Liver (tissue), 9 donors: ENCODE results near the gene CACNA2D1. TPM values are rescaled to one million over a fixed set of nuclear protein-coding genes. Genes with fewer than 3 reads are reported as not detected.

Experiments
- DNase-seq: peaks from one replicate; pipeline ENCODE4 v3.0.0-alpha.2; 2017; ENCODE audit warnings: low spot score
- H3K27ac ChIP-seq, 2 donors: one replicate each; pipeline ENCODE4 v1.7.0; 2013; ENCODE audit warnings: inconsistent platforms in 2 of 2, low read length in 2 of 2, control low read depth in 1 of 2, low read depth in 1 of 2, mild to moderate bottlenecking in 1 of 2
- H3K27me3 ChIP-seq, 4 donors: one replicate each; pipeline versions ENCODE4 v1.6.1 to v1.7.0; 2013; ENCODE audit warnings: low read length in 3 of 4, inconsistent platforms in 1 of 4, mild to moderate bottlenecking in 1 of 4, moderate library complexity in 1 of 4; ENCODE audit not compliant: control insufficient read depth in 4 of 4, insufficient read depth in 4 of 4
- H3K36me3 ChIP-seq, 4 donors: one replicate each; pipeline versions ENCODE4 v1.6.1 to v1.7.0; 2013; ENCODE audit warnings: low read length in 3 of 4, mild to moderate bottlenecking in 3 of 4, low read depth in 1 of 4, moderate library complexity in 1 of 4; ENCODE audit not compliant: control insufficient read depth in 4 of 4, insufficient read depth in 3 of 4
- H3K4me1 ChIP-seq, 4 donors: one replicate each; pipeline versions ENCODE4 v1.6.1 to v1.7.0; 2013; ENCODE audit warnings: low read length in 3 of 4, mild to moderate bottlenecking in 3 of 4, moderate library complexity in 1 of 4; ENCODE audit not compliant: control insufficient read depth in 4 of 4, insufficient read depth in 4 of 4
- H3K4me3 ChIP-seq, 3 donors: one replicate each; pipeline versions ENCODE4 v1.6.1 to v1.7.0; 2013; ENCODE audit warnings: low read length in 3 of 3, control low read depth in 1 of 3, low read depth in 1 of 3, mild to moderate bottlenecking in 1 of 3
- H3K9ac ChIP-seq, 2 donors: one replicate each; pipeline ENCODE4 v1.7.0; 2013; ENCODE audit warnings: low read length in 2 of 2, mild to moderate bottlenecking in 2 of 2, moderate library complexity in 2 of 2, control low read depth in 1 of 2, low read depth in 1 of 2
- H3K9me3 ChIP-seq, 4 donors: one replicate each; pipeline versions ENCODE4 v1.6.1 to v1.7.0; 2013; ENCODE audit warnings: low read length in 3 of 4; ENCODE audit not compliant: control insufficient read depth in 4 of 4
- ATF3 ChIP-seq: IDR thresholded peaks from 2 replicates; pipeline ENCODE4 v1.6.1; 2016; ENCODE audit warnings: antibody characterized with exemption
- EGR1 ChIP-seq, 2 donors: IDR thresholded peaks; 2 replicates each; pipeline ENCODE4 v1.6.1; 2016 to 2018; ENCODE audit warnings: antibody characterized with exemption in 2 of 2, low read depth in 2 of 2
- FOXA1 ChIP-seq: IDR thresholded peaks from 2 replicates; pipeline ENCODE4 v1.6.1; 2016; ENCODE audit warnings: antibody characterized with exemption
- FOXA2 ChIP-seq: IDR thresholded peaks from 2 replicates; pipeline ENCODE4 v1.6.1; 2016; ENCODE audit warnings: antibody characterized with exemption
- GABPA ChIP-seq, 2 donors: IDR thresholded peaks in 1 of 2; conservative IDR thresholded peaks in 1 of 2; 2 replicates each; pipeline ENCODE4 v1.6.1; 2016; ENCODE audit warnings: antibody characterized with exemption in 2 of 2, mild to moderate bottlenecking in 1 of 2, moderate library complexity in 1 of 2
- HNF4A ChIP-seq, 2 donors: conservative IDR thresholded peaks; 2 replicates each; pipeline ENCODE4 v1.6.1; 2016; ENCODE audit warnings: antibody characterized with exemption in 2 of 2, mild to moderate bottlenecking in 2 of 2
- HNF4G ChIP-seq: IDR thresholded peaks from 2 replicates; pipeline ENCODE4 v1.6.1; 2016; ENCODE audit warnings: antibody characterized with exemption
- JUND ChIP-seq, 2 donors: IDR thresholded peaks; 2 replicates each; pipeline ENCODE4 v1.6.1; 2016; ENCODE audit warnings: antibody characterized with exemption in 2 of 2
- MAX ChIP-seq: IDR thresholded peaks from 2 replicates; pipeline ENCODE4 v1.6.1; 2016; ENCODE audit warnings: antibody characterized with exemption
- NR2F2 ChIP-seq: IDR thresholded peaks from 2 replicates; pipeline ENCODE4 v1.6.1; 2016; ENCODE audit warnings: antibody characterized with exemption
- RAD21 ChIP-seq, 2 donors: IDR thresholded peaks; 2 replicates each; pipeline ENCODE4 v1.6.1; 2016; ENCODE audit warnings: antibody characterized with exemption in 2 of 2, mild to moderate bottlenecking in 2 of 2
- REST ChIP-seq: IDR thresholded peaks from 2 replicates; pipeline ENCODE4 v1.6.1; 2016; ENCODE audit warnings: antibody characterized with exemption, mild to moderate bottlenecking
- RXRA ChIP-seq, 2 donors: IDR thresholded peaks; 2 replicates each; pipeline ENCODE4 v1.6.1; 2017 to 2018; ENCODE audit warnings: antibody characterized with exemption in 2 of 2, mild to moderate bottlenecking in 1 of 2
- SP1 ChIP-seq: IDR thresholded peaks from 2 replicates; pipeline ENCODE4 v1.6.1; 2018; ENCODE audit warnings: antibody characterized with exemption, mild to moderate bottlenecking
- TAF1 ChIP-seq: conservative IDR thresholded peaks from 2 replicates; pipeline ENCODE4 v1.6.1; 2016; ENCODE audit warnings: antibody characterized with exemption, mild to moderate bottlenecking
- YY1 ChIP-seq: IDR thresholded peaks from 2 replicates; pipeline ENCODE4 v1.6.1; 2016; ENCODE audit warnings: antibody characterized with exemption, mild to moderate bottlenecking
- WGBS: extraction: QIAGEN DNeasy Blood & Tissue Kit; methylation state at CpG from one replicate; pipeline ENCODE4 v1.1.7; 2013; 5-methylcytosine and 5-hydroxymethylcytosine counted together
- polyA plus RNA-seq, 2 donors: library from polyadenylated mRNA; stranded (reverse) in 1 of 2; unstranded in 1 of 2; fragments of 200-250 nt in 1 of 2; fragments of >200 nt in 1 of 2; fragmentation: Nextera tagmentation in 1 of 2; extraction: Ambion mirVana in 1 of 2; gene quantifications; one replicate each; pipeline versions ENCODE4 v1.2.1 to v1.2.3, GENCODE V29; 2013 to 2015
- total RNA-seq, 2 donors: library from RNA; depleted of rRNA; stranded (reverse); fragments of >200 nt; gene quantifications; one replicate each; pipeline ENCODE4 v1.2.3, GENCODE V29; 2014
- TF ChIP-seq, protein P1 (sequence below): IDR thresholded peaks from 2 replicates; pipeline ENCODE4 v1.6.1; 2016; ENCODE audit warnings: antibody characterized with exemption
- TF ChIP-seq, protein P2 (sequence below): fragments of 150-350 bp; IDR thresholded peaks from 2 replicates; pipeline ENCODE4 v1.5.1; 2017; ENCODE audit warnings: improper control_type of control experiment, low read depth, low read length; ENCODE audit not compliant: missing input control
- donor health status: healthy.
- donor health status: healthy.
- donor health status: healthy.
- donor health status: healthy.
- donor health status: healthy.

The CACNA2D1 gene
- total and polyA plus RNA-seq, 4 donors, result 0.42 to 2.3 (median 0.94) TPM

DNA sequence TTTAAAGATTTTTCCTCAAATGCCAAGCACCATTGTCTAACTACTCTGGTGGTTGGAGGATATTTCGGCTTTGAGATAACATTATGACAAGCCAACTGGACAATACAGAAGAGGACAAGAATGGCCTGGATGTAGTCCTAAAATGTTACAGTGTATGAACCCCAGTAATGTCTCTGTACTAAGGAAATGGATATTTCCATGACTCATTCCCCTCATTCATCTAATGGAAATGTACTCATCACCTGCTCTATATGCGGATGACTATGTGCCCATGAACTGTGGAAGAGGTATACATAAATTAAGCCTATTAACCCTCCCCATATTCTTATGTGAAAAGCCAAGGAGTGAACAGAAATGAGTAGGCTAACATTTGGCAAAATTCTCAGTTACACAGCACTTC, 207.9 kb downstream of the CACNA2D1 start:
- no peak overlapping the region for H3K4me3 ChIP-seq
- TF ChIP-seq YY1 (no peak), SP1 (no peak), FOXA1 (no peak), GABPA (IDR thresholded peaks at IDR 0.05 in 1 of 2, conservative IDR thresholded peaks at IDR 0.05 in 1 of 2) (no peak), HNF4G (no peak), NR2F2 (no peak), REST (no peak), MAX (no peak), RAD21 (IDR thresholded peaks at IDR 0.05) (no peak), JUND (IDR thresholded peaks at IDR 0.05) (no peak), FOXA2 (no peak), RXRA (IDR thresholded peaks at IDR 0.05) (no peak)
- no peak overlapping the region for H3K27ac ChIP-seq
- WGBS, result 87% methylated on average over 2 of the region's 2 CpGs
- H3K4me1 ChIP-seq, result no peaks in the 10 kb centered on the region
- DNase-seq, result no peak
- no peaks in the 10 kb centered on the region for H3K36me3 ChIP-seq
- H3K9me3 ChIP-seq, result no peaks in the 10 kb centered on the region
- no peak overlapping the region for H3K9ac ChIP-seq
- H3K27me3 ChIP-seq, result peaks cover 0 to 3% (median 0%) of the 10 kb centered on the region in 4 donors

- Histone ChIP-seq H3K4me1 (no peaks in the 10 kb centered on the region), H3K27me3 (peaks cover 0 to 3% (median 0%) of the 10 kb centered on the region in 4 donors), H3K36me3 (no peaks in the 10 kb centered on the region), H3K9me3 (no peaks in the 10 kb centered on the region), H3K9ac (no peak overlapping the region), H3K4me3 (no peak overlapping the region), H3K27ac (no peak overlapping the region)
- no peak for DNase-seq
- TF ChIP-seq, protein P1, sequence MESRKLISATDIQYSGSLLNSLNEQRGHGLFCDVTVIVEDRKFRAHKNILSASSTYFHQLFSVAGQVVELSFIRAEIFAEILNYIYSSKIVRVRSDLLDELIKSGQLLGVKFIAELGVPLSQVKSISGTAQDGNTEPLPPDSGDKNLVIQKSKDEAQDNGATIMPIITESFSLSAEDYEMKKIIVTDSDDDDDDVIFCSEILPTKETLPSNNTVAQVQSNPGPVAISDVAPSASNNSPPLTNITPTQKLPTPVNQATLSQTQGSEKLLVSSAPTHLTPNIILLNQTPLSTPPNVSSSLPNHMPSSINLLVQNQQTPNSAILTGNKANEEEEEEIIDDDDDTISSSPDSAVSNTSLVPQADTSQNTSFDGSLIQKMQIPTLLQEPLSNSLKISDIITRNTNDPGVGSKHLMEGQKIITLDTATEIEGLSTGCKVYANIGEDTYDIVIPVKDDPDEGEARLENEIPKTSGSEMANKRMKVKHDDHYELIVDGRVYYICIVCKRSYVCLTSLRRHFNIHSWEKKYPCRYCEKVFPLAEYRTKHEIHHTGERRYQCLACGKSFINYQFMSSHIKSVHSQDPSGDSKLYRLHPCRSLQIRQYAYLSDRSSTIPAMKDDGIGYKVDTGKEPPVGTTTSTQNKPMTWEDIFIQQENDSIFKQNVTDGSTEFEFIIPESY, result no peak
- TF ChIP-seq SP1, result no peak
- TF ChIP-seq TAF1, result no peak
- TF ChIP-seq YY1, result no peak
- TF ChIP-seq JUND (IDR thresholded peaks at IDR 0.05), result no peak
- TF ChIP-seq ATF3, result no peak
- no peak for TF ChIP-seq NR2F2
- no peak for TF ChIP-seq GABPA (IDR thresholded peaks at IDR 0.05 in 1 of 2, conservative IDR thresholded peaks at IDR 0.05 in 1 of 2)
- TF ChIP-seq HNF4A (conservative IDR thresholded peaks at IDR 0.05), result no peak
- peak; percentile 61 to 69 for TF ChIP-seq RAD21 (IDR thresholded peaks at IDR 0.05)
- TF ChIP-seq RXRA (IDR thresholded peaks at IDR 0.05), result no peak
- TF ChIP-seq FOXA1, result no peak
- TF ChIP-seq EGR1 (IDR thresholded peaks at IDR 0.05; ENCODE audit: low read depth in 2 of 2), result no peak
- no peak for TF ChIP-seq REST
- TF ChIP-seq FOXA2, result no peak
- TF ChIP-seq, protein P2, sequence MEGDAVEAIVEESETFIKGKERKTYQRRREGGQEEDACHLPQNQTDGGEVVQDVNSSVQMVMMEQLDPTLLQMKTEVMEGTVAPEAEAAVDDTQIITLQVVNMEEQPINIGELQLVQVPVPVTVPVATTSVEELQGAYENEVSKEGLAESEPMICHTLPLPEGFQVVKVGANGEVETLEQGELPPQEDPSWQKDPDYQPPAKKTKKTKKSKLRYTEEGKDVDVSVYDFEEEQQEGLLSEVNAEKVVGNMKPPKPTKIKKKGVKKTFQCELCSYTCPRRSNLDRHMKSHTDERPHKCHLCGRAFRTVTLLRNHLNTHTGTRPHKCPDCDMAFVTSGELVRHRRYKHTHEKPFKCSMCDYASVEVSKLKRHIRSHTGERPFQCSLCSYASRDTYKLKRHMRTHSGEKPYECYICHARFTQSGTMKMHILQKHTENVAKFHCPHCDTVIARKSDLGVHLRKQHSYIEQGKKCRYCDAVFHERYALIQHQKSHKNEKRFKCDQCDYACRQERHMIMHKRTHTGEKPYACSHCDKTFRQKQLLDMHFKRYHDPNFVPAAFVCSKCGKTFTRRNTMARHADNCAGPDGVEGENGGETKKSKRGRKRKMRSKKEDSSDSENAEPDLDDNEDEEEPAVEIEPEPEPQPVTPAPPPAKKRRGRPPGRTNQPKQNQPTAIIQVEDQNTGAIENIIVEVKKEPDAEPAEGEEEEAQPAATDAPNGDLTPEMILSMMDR, result peak; percentile 27
- TF ChIP-seq MAX, result no peak
- 36% methylated on average over 4 of the region's 4 CpGs for WGBS
These were observed 209.0 kb downstream of the CACNA2D1 start for GRCh38 chr7:82234457-82235049.
